GM12874 (cell line): ENCODE results near the gene TMEM18.

Experiments
- CTCF ChIP-seq: IDR thresholded peaks from 2 replicates; pipeline ENCODE4 v1.5.1; 2011; ENCODE audit warnings: low read depth, mild to moderate bottlenecking, control low read depth, low read length, moderate library complexity; ENCODE audit not compliant: insufficient read depth

Gene TMEM18

GRCh38 chr2:620471-621302 lies 56.5 kb downstream of the TMEM18 start:
- no peak for TF ChIP-seq CTCF

- no peak for TF ChIP-seq CTCF
Measured at GRCh38 chr2:620004-620403, 57.2 kb downstream of the TMEM18 start.

GRCh38 chr2:618422-618990 lies 58.7 kb downstream of the TMEM18 start:
- TF ChIP-seq CTCF, result no peak

GRCh38 chr2:618005-618404 lies 59.2 kb downstream of the TMEM18 start:
- TF ChIP-seq CTCF, result no peak
